IPS DF 4.7 (cell line): ENCODE measurements around the gene ARAP2.
"Not testable (repeated sequence)": the region's sequence is repeated elsewhere in the genome, so short reads cannot be mapped to it uniquely, and the experiment has no call there.

Experiments used
- DNase-seq: peaks from one replicate; pipeline ENCODE4 v3.0.0-alpha.2; 2013; ENCODE audit warnings: low spot score; ENCODE audit errors: extremely low read depth

ARAP2 gene

GRCh38 chr4:36187723-36188333, 56.5 kb downstream of the ARAP2 start:
- DNase-seq, result no peak

GRCh38 chr4:36183665-36184393, 60.5 kb downstream of the ARAP2 start:
- DNase-seq, result no peak

- DNase-seq, result no peak
Observed at GRCh38 chr4:36183232-36183631, 61.1 kb downstream of the ARAP2 start.

GRCh38 chr4:36182315-36182714, 62.0 kb downstream of the ARAP2 start:
- DNase-seq, result not testable (repeated sequence)

- DNase-seq, result no peak
Observed at GRCh38 chr4:36180206-36180605, 64.1 kb downstream of the ARAP2 start.

DNA sequence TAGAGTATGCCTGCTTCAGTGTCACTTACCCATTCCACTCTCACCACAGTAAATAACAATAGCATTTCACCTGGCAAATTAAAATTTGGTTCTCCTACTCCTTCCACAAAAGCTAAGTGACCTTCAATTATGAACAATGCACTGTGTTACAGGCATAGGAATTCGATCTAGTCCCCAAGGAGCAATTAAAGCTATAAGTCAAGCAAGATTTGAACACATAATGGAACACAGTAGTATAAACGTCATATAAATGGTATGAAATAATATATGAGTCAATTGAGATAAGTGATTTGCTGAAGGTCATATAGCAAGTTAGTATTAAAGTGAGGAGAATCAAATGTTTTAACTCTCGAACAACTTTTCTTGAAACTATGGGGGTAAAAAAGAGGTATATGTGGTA, 65.8 kb downstream of the ARAP2 start:
- no peak for DNase-seq

DNA sequence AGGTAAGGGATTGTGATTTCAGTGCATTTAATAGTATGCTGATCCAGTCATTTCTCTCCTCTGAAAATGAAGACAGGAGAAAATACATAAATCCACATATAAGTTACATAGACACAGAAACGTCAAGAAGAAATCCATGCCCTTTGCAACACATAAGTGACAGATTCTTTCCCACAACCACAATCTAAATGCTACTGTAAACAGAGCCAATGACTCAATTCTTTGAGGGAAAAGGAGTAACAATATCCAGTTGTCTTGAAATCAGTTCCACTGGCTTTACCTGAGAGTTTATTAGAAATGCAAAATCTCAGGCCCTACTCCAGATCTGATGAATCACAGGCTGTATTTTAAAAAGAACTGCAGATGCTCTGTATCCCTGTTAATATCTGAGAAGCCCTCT, 66.4 kb downstream of the ARAP2 start:
- no peak for DNase-seq

DNA sequence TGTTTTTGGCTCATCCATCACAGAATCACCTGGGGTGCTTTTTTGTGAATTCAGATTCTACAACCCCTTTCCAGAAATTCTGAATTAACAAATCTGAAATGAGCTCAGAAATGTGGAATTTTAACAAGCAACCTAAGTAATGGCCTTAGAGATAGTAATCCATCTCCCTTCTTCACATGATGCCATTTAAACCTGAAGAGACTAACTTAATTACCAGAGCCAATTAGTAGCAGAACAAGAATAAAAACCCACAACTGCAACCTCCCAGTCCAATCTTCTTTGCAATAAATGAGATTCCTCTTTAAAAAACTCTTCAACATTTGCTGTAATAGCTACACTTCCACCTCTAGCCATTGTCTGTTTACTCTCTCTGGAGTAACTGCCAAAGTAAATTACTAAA, 69.7 kb downstream of the ARAP2 start:
- DNase-seq, result no peak

DNA sequence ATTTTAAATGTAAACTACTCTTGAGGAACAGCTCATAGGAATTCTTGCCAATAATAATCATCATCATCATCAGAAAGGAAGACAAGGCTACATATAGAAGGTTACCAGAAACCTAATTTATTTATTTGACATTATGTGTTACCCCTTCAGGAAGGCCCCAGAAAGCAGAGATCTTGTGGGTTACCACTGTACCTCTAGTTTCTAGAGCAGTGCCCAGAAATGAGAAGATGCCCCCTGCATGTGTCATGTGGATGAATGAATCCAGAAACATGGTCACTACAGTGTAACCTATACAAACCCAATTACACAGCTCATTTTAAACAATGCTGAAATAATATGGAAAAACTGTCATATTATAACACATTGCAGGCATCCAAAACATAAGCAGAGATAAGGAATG, 70.4 kb downstream of the ARAP2 start:
- DNase-seq, result no peak

DNA sequence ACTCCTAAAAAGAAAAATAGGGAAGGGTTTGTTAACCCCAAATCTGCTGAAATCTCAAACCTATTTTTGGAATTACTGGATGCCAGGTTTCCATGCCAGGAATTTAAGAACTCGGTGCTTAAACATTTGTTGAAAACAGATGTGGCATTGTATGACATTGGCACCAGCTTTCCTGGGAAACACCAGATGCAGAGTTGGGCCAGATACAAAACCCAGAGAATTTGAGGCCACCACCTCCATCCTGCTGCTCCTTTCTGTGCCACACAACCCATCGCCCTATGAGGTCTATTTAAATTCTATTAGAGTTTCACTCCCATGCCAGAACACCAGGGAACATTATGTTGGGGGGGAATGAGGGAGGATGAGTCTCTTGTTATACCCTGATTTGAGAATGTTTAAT, 71.7 kb downstream of the ARAP2 start:
- DNase-seq, result no peak

DNA sequence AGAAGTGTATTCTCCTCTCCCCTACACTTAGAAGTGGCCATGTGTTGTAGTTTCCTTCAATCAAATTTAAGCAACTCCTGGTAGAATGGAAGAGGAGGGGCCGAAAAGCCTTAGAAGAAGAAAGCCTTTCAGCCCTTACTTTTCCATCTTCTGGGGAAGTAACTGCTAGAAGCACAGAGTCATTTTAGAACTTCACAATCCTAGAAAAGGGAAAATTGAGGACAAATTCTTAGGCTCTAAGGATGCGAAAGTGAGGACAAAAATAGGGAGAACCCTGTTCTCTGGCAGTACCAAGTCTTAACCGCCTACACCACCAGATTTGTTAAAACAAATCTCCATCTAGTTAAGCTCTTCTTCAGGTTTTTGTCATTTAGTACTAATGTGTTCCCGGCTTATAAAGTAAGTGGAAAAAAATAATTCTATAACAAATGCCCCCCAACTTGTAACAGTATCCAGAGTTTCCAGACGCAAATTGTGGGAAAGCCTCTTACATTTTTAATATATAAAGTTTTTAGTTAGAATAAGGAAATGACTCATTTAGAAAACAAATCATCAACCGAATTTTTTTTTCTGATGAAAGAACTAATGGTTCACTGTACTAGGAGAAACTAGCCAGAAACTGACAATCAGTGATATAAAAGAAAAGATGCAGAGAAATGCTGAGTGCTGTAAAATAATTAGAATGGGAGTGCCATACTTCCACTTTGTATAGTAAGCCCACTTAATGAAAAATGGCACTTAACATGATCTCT, 76.0 kb downstream of the ARAP2 start:
- DNase-seq, result no peak

- DNase-seq, result no peak
Observed at GRCh38 chr4:36165631-36166005, 78.7 kb downstream of the ARAP2 start.

GRCh38 chr4:36164900-36165630, 79.2 kb downstream of the ARAP2 start:
- no peak for DNase-seq

- no peak for DNase-seq
Observed at GRCh38 chr4:36163198-36163597, 81.1 kb downstream of the ARAP2 start.

GRCh38 chr4:36159208-36159607, 85.1 kb downstream of the ARAP2 start:
- DNase-seq, result no peak

- no peak for DNase-seq
Observed at GRCh38 chr4:36152735-36153134, 91.6 kb downstream of the ARAP2 start.

- DNase-seq, result no peak
Observed at GRCh38 chr4:36142504-36142903, 101.8 kb downstream of the ARAP2 start.

GRCh38 chr4:36141186-36141585, 103.1 kb downstream of the ARAP2 start:
- no peak for DNase-seq

- DNase-seq, result no peak
Observed at GRCh38 chr4:36140421-36140820, 103.9 kb downstream of the ARAP2 start.

DNA sequence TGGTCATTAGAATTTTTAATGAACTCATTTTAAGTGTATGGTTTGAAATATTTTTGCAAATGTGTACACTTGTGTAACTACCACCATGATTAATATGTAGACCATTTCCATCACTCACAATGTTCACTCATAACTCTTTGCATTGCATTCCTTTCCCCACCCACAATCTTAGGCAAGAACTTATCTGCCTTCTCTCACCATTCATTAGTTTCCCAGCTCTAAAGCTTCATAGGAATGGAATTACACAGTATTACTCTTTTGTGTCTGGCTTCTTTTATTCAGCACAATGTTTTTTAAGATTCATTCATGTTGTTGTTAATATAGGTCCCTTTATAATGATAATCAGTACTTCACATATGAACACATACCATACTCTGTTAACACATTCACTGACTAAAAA, 106.1 kb downstream of the ARAP2 start:
- DNase-seq, result no peak

GRCh38 chr4:36137336-36137735, 107.0 kb downstream of the ARAP2 start:
- no peak for DNase-seq

DNA sequence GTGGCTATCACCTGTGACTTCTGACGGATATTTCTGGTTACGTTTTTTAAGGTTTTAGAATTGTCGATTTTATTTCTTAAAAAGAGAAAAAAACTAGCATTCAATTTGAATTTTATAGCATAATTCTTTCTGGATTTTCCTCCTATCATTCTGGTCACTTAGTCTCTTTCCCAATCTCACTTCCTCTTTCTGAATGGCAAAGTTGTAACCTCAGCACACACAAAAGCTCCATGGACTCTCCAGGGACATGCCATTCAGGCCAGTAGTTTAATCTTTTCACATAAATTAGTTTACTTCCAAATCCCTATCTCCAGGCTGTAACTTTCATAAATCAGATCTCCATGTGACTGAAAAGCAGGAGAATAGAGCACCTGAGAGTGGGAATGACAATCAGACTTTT, 110.7 kb downstream of the ARAP2 start:
- no peak for DNase-seq
